GM23338 (cell line): ENCODE measurements around the gene DUSP11.

Source experiments
- CREB1 ChIP-seq: fragments of 250-450 bp; sonication (Bioruptor Pico); IDR thresholded peaks from 2 replicates; pipeline ENCODE4 v1.5.0; 2020; ENCODE audit warnings: low read depth, mild to moderate bottlenecking, moderate library complexity
- CTCF ChIP-seq, 2 experiments: fragments of 200-600 bp in 1 of 2; sonication (generic) in 1 of 2; conservative IDR thresholded peaks; 2 replicates each; pipeline versions ENCODE4 v1.5.1 to v1.6.1; 2016 to 2017; ENCODE audit warnings: antibody characterized with exemption in 2 of 2, low read depth in 2 of 2, mild to moderate bottlenecking in 2 of 2, moderate library complexity in 1 of 2
- ETS1 ChIP-seq: IDR thresholded peaks from 2 replicates; pipeline ENCODE4 v1.6.1; 2016; ENCODE audit warnings: antibody characterized with exemption
- EZH2 ChIP-seq: fragments of 200-600 bp; sonication (generic); IDR thresholded peaks from one replicate; pipeline ENCODE4 v1.8.0; 2017; ENCODE audit warnings: antibody characterized with exemption, mild to moderate bottlenecking, low read depth; ENCODE audit not compliant: unreplicated experiment
- EZH2phosphoT487 ChIP-seq: fragments of 200-600 bp; sonication (generic); IDR thresholded peaks from one replicate; pipeline ENCODE4 v1.8.1; 2018; ENCODE audit warnings: antibody characterized with exemption; ENCODE audit not compliant: unreplicated experiment
- JUNB ChIP-seq: IDR thresholded peaks from one replicate; pipeline ENCODE4 v1.6.1; 2016; ENCODE audit warnings: antibody characterized with exemption; ENCODE audit not compliant: unreplicated experiment
- POLR2AphosphoS5 ChIP-seq: IDR thresholded peaks from 2 replicates; pipeline ENCODE4 v1.6.1; 2016; ENCODE audit warnings: antibody characterized with exemption, low read depth
- REST ChIP-seq: IDR thresholded peaks from one replicate; pipeline ENCODE4 v1.6.1; 2018; ENCODE audit warnings: antibody characterized with exemption; ENCODE audit not compliant: unreplicated experiment

GRCh38 chr2:73811878-73812277, 32.0 kb upstream of the DUSP11 start:
- TF ChIP-seq CTCF (conservative IDR thresholded peaks at IDR 0.05; ENCODE audit: low read depth in 2 of 2): no peak
- no peak for TF ChIP-seq POLR2AphosphoS5
- no peak for TF ChIP-seq EZH2
- no peak for TF ChIP-seq JUNB
- no peak for TF ChIP-seq REST
- no peak for TF ChIP-seq CREB1 (CRISPR knock-in tag)
- no peak for TF ChIP-seq EZH2phosphoT487
- TF ChIP-seq ETS1: no peak
